ENCODE data around the gene PAGR1.

PAGR1 gene

DNA sequence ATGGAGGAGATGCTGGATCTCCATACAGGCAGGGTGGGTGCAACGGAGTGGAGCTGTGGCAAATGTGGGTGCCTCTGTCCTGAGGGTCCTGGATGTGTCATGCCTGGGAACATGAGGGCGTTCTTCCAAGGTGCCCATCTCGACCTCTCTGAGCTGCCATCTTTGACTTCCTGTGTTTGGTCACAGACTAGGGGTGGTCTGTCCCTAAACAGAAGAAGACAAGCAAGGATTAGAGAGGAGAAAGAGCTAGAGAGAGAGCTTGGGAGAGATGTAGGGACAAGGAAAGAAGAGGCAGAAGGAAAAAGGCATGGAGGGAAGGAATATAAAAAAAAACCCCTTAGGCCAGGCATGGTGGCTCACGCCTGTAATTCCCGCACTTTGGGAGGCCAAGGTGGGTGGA, 41.2 kb upstream of the PAGR1 start:
- TF ChIP-seq ZNF10 (tag by site-specific recombination; IDR thresholded peaks at IDR 0.05) (peak; percentile 82; the same call in 1 of the 2 replicates), ZNF768 (tag by site-specific recombination; IDR thresholded peaks at IDR 0.05) (no peak), ZNF514 (tag by site-specific recombination; IDR thresholded peaks at IDR 0.05) (no peak), ZNF391 (tag by site-specific recombination; IDR thresholded peaks at IDR 0.05; ENCODE audit: borderline replicate concordance, low read depth) (no peak)
- TF ChIP-seq, protein P1, sequence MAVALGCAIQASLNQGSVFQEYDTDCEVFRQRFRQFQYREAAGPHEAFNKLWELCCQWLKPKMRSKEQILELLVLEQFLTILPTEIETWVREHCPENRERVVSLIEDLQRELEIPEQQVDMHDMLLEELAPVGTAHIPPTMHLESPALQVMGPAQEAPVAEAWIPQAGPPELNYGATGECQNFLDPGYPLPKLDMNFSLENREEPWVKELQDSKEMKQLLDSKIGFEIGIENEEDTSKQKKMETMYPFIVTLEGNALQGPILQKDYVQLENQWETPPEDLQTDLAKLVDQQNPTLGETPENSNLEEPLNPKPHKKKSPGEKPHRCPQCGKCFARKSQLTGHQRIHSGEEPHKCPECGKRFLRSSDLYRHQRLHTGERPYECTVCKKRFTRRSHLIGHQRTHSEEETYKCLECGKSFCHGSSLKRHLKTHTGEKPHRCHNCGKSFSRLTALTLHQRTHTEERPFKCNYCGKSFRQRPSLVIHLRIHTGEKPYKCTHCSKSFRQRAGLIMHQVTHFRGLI (tag by site-specific recombination; IDR thresholded peaks at IDR 0.05): no peak
- Histone ChIP-seq H3K36me3 (ENCODE audit: control insufficient read depth in 2 of 2, insufficient read depth in 1 of 2, low read length in 2 of 2) (no peaks in the 10 kb centered on the region), H3K4me1 (ENCODE audit: control insufficient read depth, insufficient read depth, low read length) (no peaks in the 10 kb centered on the region), H3K27ac (ENCODE audit: extremely low read depth, low read depth, low read length) (no peak overlapping the region), H3K9me3 (ENCODE audit: control insufficient read depth, insufficient read depth, low read depth, low read length) (no peaks in the 10 kb centered on the region), H3K4me3 (ENCODE audit: low read depth, low read length) (no peak overlapping the region)
- ChIA-PET POLR2A (no interaction called here), CTCF (interaction anchor here (0.6 to 0.7 kb wide), 2 partner anchors 17 to 675 kb away, joined by 3 to 5 read pairs; no protein-coding TSS in a partner anchor)

DNA sequence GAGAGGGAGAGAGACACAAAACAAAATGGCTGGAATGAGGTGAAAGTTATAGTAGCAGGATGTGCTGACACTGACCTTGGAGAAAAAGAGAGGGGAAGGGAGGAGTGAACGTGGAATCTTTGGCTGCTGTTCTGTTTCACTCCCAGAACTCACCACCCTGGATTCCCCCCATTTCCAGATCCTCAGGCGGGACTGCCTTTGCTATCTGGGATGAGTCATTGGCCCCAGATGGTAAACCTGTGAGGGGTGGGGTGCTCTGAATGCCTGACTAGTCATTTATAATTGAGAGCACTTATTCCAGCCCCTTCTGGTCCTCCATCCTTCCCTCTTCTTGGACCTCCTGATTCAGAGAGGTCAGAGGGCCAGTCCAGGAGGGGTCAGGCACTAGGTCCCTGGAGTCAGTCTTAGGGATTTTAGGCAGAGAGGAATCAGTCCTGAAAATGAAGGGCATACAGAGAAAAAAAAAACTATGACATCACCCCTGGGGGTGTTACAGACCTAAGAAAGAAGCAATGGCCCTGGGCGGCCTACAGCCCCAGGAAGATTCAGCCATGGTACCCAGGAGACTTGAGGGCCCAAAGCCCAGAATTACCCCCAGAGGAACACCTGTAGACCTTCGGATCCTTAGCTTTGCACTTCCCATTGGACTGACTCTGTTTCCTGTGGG, 40.1 kb upstream of the PAGR1 start:
- ChIA-PET CTCF (interaction anchor here (0.7 kb wide), 1 partner anchor 146 kb away, joined by 3 read pairs; no protein-coding TSS in a partner anchor), POLR2A (no interaction called here)
- Histone ChIP-seq H3K4me3 (ENCODE audit: low read depth, low read length) (no peak overlapping the region), H3K36me3 (ENCODE audit: control insufficient read depth in 2 of 2, insufficient read depth in 1 of 2, low read length in 2 of 2) (no peaks in the 10 kb centered on the region), H3K4me1 (ENCODE audit: control insufficient read depth, insufficient read depth, low read length) (no peaks in the 10 kb centered on the region), H3K9me3 (ENCODE audit: control insufficient read depth, insufficient read depth, low read depth, low read length) (no peaks in the 10 kb centered on the region), H3K27ac (ENCODE audit: extremely low read depth, low read depth, low read length) (no peak overlapping the region)
- TF ChIP-seq ZBTB6 (tag by site-specific recombination; IDR thresholded peaks at IDR 0.05) (no peak), KLF1 (tag by site-specific recombination; IDR thresholded peaks at IDR 0.05) (peak; percentile 42; the same call in 1 of the 2 replicates), ZNF600 (tag by site-specific recombination; IDR thresholded peaks at IDR 0.05) (0 out of 2 replicates have a peak, but pooled peaks have one; percentile 13), ZBTB20 (tag by site-specific recombination; IDR thresholded peaks at IDR 0.05) (0 out of 2 replicates have a peak, but pooled peaks have one; percentile 14), ZEB2 (tag by site-specific recombination; IDR thresholded peaks at IDR 0.05) (0 out of 2 replicates have a peak, but pooled peaks have one; percentile 37), AEBP2 (tag by site-specific recombination; IDR thresholded peaks at IDR 0.05; ENCODE audit: borderline replicate concordance) (no peak), ZNF140 (tag by site-specific recombination; IDR thresholded peaks at IDR 0.05) (no peak), PRDM1 (tag by site-specific recombination; IDR thresholded peaks at IDR 0.05) (peak; percentile 92), ZNF549 (tag by site-specific recombination; IDR thresholded peaks at IDR 0.05) (no peak), ZNF366 (tag by site-specific recombination; conservative IDR thresholded peaks at IDR 0.05) (peak; percentile 63), ZNF704 (tag by site-specific recombination; IDR thresholded peaks at IDR 0.05) (no peak)
- TF ChIP-seq, protein P2, sequence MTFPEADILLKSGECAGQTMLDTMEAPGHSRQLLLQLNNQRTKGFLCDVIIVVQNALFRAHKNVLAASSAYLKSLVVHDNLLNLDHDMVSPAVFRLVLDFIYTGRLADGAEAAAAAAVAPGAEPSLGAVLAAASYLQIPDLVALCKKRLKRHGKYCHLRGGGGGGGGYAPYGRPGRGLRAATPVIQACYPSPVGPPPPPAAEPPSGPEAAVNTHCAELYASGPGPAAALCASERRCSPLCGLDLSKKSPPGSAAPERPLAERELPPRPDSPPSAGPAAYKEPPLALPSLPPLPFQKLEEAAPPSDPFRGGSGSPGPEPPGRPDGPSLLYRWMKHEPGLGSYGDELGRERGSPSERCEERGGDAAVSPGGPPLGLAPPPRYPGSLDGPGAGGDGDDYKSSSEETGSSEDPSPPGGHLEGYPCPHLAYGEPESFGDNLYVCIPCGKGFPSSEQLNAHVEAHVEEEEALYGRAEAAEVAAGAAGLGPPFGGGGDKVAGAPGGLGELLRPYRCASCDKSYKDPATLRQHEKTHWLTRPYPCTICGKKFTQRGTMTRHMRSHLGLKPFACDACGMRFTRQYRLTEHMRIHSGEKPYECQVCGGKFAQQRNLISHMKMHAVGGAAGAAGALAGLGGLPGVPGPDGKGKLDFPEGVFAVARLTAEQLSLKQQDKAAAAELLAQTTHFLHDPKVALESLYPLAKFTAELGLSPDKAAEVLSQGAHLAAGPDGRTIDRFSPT (tag by site-specific recombination; IDR thresholded peaks at IDR 0.05): no peak
- TF ChIP-seq, protein P3, sequence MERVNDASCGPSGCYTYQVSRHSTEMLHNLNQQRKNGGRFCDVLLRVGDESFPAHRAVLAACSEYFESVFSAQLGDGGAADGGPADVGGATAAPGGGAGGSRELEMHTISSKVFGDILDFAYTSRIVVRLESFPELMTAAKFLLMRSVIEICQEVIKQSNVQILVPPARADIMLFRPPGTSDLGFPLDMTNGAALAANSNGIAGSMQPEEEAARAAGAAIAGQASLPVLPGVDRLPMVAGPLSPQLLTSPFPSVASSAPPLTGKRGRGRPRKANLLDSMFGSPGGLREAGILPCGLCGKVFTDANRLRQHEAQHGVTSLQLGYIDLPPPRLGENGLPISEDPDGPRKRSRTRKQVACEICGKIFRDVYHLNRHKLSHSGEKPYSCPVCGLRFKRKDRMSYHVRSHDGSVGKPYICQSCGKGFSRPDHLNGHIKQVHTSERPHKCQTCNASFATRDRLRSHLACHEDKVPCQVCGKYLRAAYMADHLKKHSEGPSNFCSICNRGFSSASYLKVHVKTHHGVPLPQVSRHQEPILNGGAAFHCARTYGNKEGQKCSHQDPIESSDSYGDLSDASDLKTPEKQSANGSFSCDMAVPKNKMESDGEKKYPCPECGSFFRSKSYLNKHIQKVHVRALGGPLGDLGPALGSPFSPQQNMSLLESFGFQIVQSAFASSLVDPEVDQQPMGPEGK (tag by site-specific recombination; IDR thresholded peaks at IDR 0.05): peak; percentile 55; the same call in 1 of the 2 replicates
- TF ChIP-seq, protein P4, sequence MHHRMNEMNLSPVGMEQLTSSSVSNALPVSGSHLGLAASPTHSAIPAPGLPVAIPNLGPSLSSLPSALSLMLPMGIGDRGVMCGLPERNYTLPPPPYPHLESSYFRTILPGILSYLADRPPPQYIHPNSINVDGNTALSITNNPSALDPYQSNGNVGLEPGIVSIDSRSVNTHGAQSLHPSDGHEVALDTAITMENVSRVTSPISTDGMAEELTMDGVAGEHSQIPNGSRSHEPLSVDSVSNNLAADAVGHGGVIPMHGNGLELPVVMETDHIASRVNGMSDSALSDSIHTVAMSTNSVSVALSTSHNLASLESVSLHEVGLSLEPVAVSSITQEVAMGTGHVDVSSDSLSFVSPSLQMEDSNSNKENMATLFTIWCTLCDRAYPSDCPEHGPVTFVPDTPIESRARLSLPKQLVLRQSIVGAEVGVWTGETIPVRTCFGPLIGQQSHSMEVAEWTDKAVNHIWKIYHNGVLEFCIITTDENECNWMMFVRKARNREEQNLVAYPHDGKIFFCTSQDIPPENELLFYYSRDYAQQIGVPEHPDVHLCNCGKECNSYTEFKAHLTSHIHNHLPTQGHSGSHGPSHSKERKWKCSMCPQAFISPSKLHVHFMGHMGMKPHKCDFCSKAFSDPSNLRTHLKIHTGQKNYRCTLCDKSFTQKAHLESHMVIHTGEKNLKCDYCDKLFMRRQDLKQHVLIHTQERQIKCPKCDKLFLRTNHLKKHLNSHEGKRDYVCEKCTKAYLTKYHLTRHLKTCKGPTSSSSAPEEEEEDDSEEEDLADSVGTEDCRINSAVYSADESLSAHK (tag by site-specific recombination; IDR thresholded peaks at IDR 0.05): no peak
